A673 (cell line): ENCODE measurements around the gene PSMD13.

Source experiments
- EZH2 ChIP-seq: fragments of 200-600 bp; sonication (generic); IDR thresholded peaks from 2 replicates; pipeline ENCODE4 v1.6.1; 2017; ENCODE audit warnings: borderline replicate concordance, low read depth, mild to moderate bottlenecking, mixed read lengths, antibody characterized with exemption, low read length; ENCODE audit not compliant: poor library complexity, severe bottlenecking
- TF ChIP-seq, protein P1 (sequence below): fragments of 300-800, 200-600 bp; sonication (generic); conservative IDR thresholded peaks from 2 replicates; pipeline ENCODE4 v1.5.1; 2017; ENCODE audit warnings: low read depth, mild to moderate bottlenecking, antibody characterized with exemption, low read length, moderate library complexity, mixed read lengths

DNA sequence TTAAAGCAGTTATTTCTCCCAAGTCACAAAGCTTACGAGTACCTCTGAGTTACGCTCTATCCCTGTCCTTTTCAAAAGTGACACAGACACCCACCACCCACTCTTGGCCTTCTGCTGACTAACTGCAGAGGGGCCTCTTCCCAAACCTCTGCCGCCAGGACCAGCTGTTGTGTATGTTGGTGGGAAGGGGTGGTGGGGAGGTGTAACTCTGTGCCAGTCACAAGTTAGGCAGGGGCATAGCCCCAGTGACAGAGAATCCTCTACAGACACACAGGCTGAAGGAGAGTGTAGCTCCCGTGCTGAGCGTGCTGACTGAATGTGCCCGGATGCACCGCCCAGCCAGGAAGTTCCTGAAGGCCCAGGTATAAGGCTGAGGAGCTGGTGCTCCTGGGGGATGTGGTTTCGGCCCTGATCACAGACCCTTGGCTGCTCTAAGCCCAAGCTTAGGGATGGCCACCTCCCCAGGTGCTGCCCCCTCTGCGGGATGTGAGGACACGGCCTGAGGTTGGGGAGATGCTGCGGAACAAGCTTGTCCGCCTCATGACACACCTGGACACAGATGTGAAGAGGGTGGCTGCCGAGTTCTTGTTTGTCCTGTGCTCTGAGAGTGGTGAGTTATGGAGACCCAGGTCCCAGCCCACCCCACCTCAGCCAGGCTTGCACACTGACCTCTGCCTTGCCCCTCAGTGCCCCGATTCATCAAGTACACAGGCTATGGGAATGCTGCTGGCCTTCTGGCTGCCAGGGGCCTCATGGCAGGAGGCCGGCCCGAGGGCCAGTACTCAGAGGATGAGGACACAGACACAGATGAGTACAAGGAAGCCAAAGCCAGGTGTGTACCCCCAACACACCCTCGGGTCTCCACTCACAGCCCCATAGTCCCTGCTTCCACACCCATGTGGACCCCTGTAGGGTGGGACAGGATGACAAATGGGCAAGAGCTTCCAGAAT is 24.4 kb upstream of the PSMD13 start:
- TF ChIP-seq, protein P1, sequence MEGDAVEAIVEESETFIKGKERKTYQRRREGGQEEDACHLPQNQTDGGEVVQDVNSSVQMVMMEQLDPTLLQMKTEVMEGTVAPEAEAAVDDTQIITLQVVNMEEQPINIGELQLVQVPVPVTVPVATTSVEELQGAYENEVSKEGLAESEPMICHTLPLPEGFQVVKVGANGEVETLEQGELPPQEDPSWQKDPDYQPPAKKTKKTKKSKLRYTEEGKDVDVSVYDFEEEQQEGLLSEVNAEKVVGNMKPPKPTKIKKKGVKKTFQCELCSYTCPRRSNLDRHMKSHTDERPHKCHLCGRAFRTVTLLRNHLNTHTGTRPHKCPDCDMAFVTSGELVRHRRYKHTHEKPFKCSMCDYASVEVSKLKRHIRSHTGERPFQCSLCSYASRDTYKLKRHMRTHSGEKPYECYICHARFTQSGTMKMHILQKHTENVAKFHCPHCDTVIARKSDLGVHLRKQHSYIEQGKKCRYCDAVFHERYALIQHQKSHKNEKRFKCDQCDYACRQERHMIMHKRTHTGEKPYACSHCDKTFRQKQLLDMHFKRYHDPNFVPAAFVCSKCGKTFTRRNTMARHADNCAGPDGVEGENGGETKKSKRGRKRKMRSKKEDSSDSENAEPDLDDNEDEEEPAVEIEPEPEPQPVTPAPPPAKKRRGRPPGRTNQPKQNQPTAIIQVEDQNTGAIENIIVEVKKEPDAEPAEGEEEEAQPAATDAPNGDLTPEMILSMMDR, result no peak
- TF ChIP-seq EZH2, result no peak
